Ovary (tissue), 3 donors: ENCODE measurements around the gene NR0B2.
"Not testable (repeated sequence)": the region's sequence is repeated elsewhere in the genome, so short reads cannot be mapped to it uniquely, and the experiment has no call there.

Experiments used
- CTCF ChIP-seq, 3 donors: fragments of 450-650 bp in 2 of 3; fragments of 200-600 bp in 1 of 3; IDR thresholded peaks; one replicate each; pipeline versions ENCODE4 v1.5.1 to v1.8.0; 2016 to 2022; ENCODE audit warnings: antibody characterized with exemption in 3 of 3, mild to moderate bottlenecking in 1 of 3
- EP300 ChIP-seq: sonication (generic); formaldehyde crosslinking; IDR thresholded peaks from one replicate; pipeline ENCODE4 v1.6.1; 2017; ENCODE audit warnings: antibody characterized with exemption
- POLR2A ChIP-seq: fragments of 450-650 bp; IDR thresholded peaks from one replicate; pipeline ENCODE4 v1.6.1; 2017; ENCODE audit warnings: antibody characterized with exemption, mild to moderate bottlenecking, moderate library complexity
- donor health status: DM: no; HTN: no; CAD: no.

GRCh38 chr1:26948725-26949057 lies 34.9 kb upstream of the NR0B2 start:
- not testable (repeated sequence) for TF ChIP-seq CTCF (IDR thresholded peaks at IDR 0.05); POLR2A; EP300
